Endothelial cell of umbilical vein (primary cell): ENCODE data around the gene MC2R. TPM values are rescaled to one million over a fixed set of nuclear protein-coding genes. Genes with fewer than 3 reads are reported as not detected.

Experiments used
- BruUV-seq: library from RNA; stranded (reverse); fragments of 400-500 nt; replicated peaks from 2 replicates; lab custom pipeline; 2021; lab: Mats Ljungman, UMichigan
- CTCF ChIA-PET: fragments of 300-600, 350-600 bp; sonication (Branson Sonifier 250); formaldehyde crosslinking; loops from one replicate; lab custom pipeline; 2021; ENCODE audit warnings: antibody characterized with exemption, inconsistent platforms; lab: Charles Lee
- POLR2A ChIA-PET: fragments of 300-600, 350-600 bp; sonication (Branson Sonifier 250); formaldehyde crosslinking; loops from one replicate; lab custom pipeline; 2021; ENCODE audit warnings: antibody characterized with exemption, inconsistent platforms; lab: Charles Lee
- DNase-seq: peaks from one replicate; pipeline ENCODE4 v3.0.0-alpha.2; 2011; ENCODE audit warnings: low read depth, low spot score
- FAIRE-seq: peaks from 2 replicates; lab custom pipeline; 2011; peaks lifted over from hg19 to GRCh38; lab: Jason Lieb, UNC
- H2AFZ ChIP-seq: 2 replicates; pipeline ENCODE4 v1.6.0; 2012; ENCODE audit warnings: low read depth, low read length, control low read depth, inconsistent platforms
- H3K27ac ChIP-seq: 2 replicates; pipeline ENCODE4 v1.5.1; 2011; ENCODE audit warnings: low read depth, mild to moderate bottlenecking, control low read depth, low read length, moderate library complexity; ENCODE audit not compliant: insufficient read depth
- H3K27me3 ChIP-seq, 2 experiments: 2 replicates each; pipeline versions ENCODE4 v1.6.0 to v1.6.1; 2011; ENCODE audit warnings: low read length in 2 of 2, mixed read lengths in 1 of 2; ENCODE audit not compliant: control insufficient read depth in 2 of 2, insufficient read depth in 2 of 2
- H3K36me3 ChIP-seq, 2 experiments: 2 replicates in 1 of 2; 3 replicates in 1 of 2; pipeline ENCODE4 v1.5.1; 2011; ENCODE audit warnings: low read length in 2 of 2, mild to moderate bottlenecking in 1 of 2, moderate library complexity in 1 of 2; ENCODE audit not compliant: control insufficient read depth in 2 of 2, insufficient read depth in 2 of 2; ENCODE audit errors: extremely low read depth in 1 of 2
- H3K4me1 ChIP-seq: 3 replicates; pipeline ENCODE4 v1.5.1; 2011; ENCODE audit warnings: mild to moderate bottlenecking, low read length; ENCODE audit not compliant: control insufficient read depth, insufficient read depth; ENCODE audit errors: extremely low read depth
- H3K4me2 ChIP-seq: 2 replicates; pipeline ENCODE4 v1.6.1; 2011; ENCODE audit warnings: low read length, control low read depth, mixed read lengths; ENCODE audit not compliant: insufficient read depth
- H3K4me3 ChIP-seq, 3 experiments: fragments of 200-600 bp in 1 of 3; sonication (generic), shearing (Covaris generic) in 1 of 3; replicated peaks in 1 of 3; 2 replicates each; pipeline ENCODE4 v1.5.1; 2011 to 2016; ENCODE audit warnings: control low read depth in 3 of 3, low read length in 3 of 3, mild to moderate bottlenecking in 2 of 3, inconsistent platforms in 1 of 3, low read depth in 1 of 3, moderate library complexity in 1 of 3; ENCODE audit not compliant: insufficient read depth in 1 of 3
- H3K79me2 ChIP-seq: 2 replicates; pipeline ENCODE4 v1.6.0; 2012; ENCODE audit warnings: low read length, inconsistent platforms; ENCODE audit not compliant: control insufficient read depth, insufficient read depth
- H3K9ac ChIP-seq: replicated peaks from 2 replicates; pipeline ENCODE3; 2011; ENCODE audit warnings: low read length, control low read depth; ENCODE audit not compliant: insufficient read depth; ENCODE audit errors: extremely low read depth
- H3K9me1 ChIP-seq: replicated peaks from 3 replicates; pipeline ENCODE4 v1.6.0; 2011; ENCODE audit warnings: mild to moderate bottlenecking, low read length; ENCODE audit not compliant: control insufficient read depth, insufficient read depth; ENCODE audit errors: extremely low read depth
- H3K9me3 ChIP-seq: replicated peaks from 2 replicates; pipeline ENCODE4 v1.5.1; 2012; ENCODE audit warnings: low read length, inconsistent platforms; ENCODE audit not compliant: control insufficient read depth, insufficient read depth
- H4K20me1 ChIP-seq: replicated peaks from 2 replicates; pipeline ENCODE3; 2011; ENCODE audit warnings: mild to moderate bottlenecking, low read length; ENCODE audit not compliant: control insufficient read depth, insufficient read depth; ENCODE audit errors: extremely low read depth
- EZH2 ChIP-seq: IDR thresholded peaks from 2 replicates; pipeline ENCODE4 v1.6.1; 2012; ENCODE audit warnings: borderline replicate concordance, low read depth, mild to moderate bottlenecking, moderate library complexity, low read length, inconsistent platforms; ENCODE audit not compliant: severe bottlenecking
- FOS ChIP-seq: IDR thresholded peaks from 2 replicates; pipeline ENCODE4 v1.6.1; 2011; ENCODE audit warnings: mild to moderate bottlenecking, low read length, moderate library complexity, borderline replicate concordance; ENCODE audit not compliant: insufficient read depth
- GATA2 ChIP-seq: IDR thresholded peaks from 2 replicates; pipeline ENCODE4 v1.7.0; 2011; ENCODE audit warnings: low read depth, mild to moderate bottlenecking, moderate library complexity, mixed read lengths, low read length; ENCODE audit not compliant: insufficient read length, insufficient read depth
- JUN ChIP-seq: IDR thresholded peaks from 2 replicates; pipeline ENCODE4 v1.6.1; 2011; ENCODE audit warnings: borderline replicate concordance, low read depth; ENCODE audit not compliant: insufficient read length, insufficient read depth
- MYC ChIP-seq: IDR thresholded peaks from one replicate; pipeline ENCODE4 v1.6.1; 2011; ENCODE audit warnings: mild to moderate bottlenecking, low read depth, low read length
- POLR2A ChIP-seq: IDR thresholded peaks from 2 replicates; pipeline ENCODE4 v1.6.1; 2012; ENCODE audit warnings: low read depth, mild to moderate bottlenecking, control low read depth, low read length
- POLR2AphosphoS5 ChIP-seq: IDR thresholded peaks from 2 replicates; pipeline ENCODE4 v1.6.1; 2012; ENCODE audit warnings: low read depth, mild to moderate bottlenecking, control low read depth, low read length, moderate library complexity; ENCODE audit not compliant: insufficient read depth
- dilution Hi-C: fragments of 300-500 bp; cut with MboI; formaldehyde crosslinking; loops from one replicate; pipeline ENCODE4 v1.15.0; 2019; ENCODE audit warnings: low sequenced_read_pairs; ENCODE audit not compliant: extremely low pct_ligation_motif_present
- intact Hi-C: fragments of 100-400 bp; cut with micrococcal nuclease; formaldehyde crosslinking; loops from one replicate; pipeline ENCODE4 v1.10.0; 2022
- polyA plus RNA-seq, 4 experiments: library from polyadenylated mRNA; depleted of rRNA in 3 of 4; stranded (reverse) in 3 of 4; unstranded in 1 of 4; fragments of >200 nt; gene quantifications; 2 replicates each; pipeline versions ENCODE4 v1.2.1 to v1.2.3, GENCODE V29; 2011 to 2012; ENCODE audit warnings: missing spikeins in 1 of 4
- total RNA-seq: library from RNA; stranded (reverse); gene quantifications from 2 replicates; pipeline ENCODE4 v1.2.3, GENCODE V29; 2021
- TF ChIP-seq, protein P1 (sequence below): IDR thresholded peaks from 2 replicates; pipeline ENCODE4 v1.6.1; 2011; ENCODE audit not compliant: insufficient read depth, insufficient read length
- TF ChIP-seq, protein P2 (sequence below), 2 donors: IDR thresholded peaks; 1 replicate in 1 of 2; 2 replicates in 1 of 2; pipeline ENCODE4 v1.5.1; 2011; ENCODE audit warnings: low read length in 2 of 2, mild to moderate bottlenecking in 2 of 2, moderate library complexity in 2 of 2, control low read depth in 1 of 2, inconsistent platforms in 1 of 2, low read depth in 1 of 2; ENCODE audit not compliant: insufficient read depth in 1 of 2; ENCODE audit errors: extremely low read depth in 1 of 2

Gene MC2R
- total and polyA plus RNA-seq, 2 donors (not counting 3 experiments of a cell fraction or from before 2014, with no cell fraction given), result not detected

DNA sequence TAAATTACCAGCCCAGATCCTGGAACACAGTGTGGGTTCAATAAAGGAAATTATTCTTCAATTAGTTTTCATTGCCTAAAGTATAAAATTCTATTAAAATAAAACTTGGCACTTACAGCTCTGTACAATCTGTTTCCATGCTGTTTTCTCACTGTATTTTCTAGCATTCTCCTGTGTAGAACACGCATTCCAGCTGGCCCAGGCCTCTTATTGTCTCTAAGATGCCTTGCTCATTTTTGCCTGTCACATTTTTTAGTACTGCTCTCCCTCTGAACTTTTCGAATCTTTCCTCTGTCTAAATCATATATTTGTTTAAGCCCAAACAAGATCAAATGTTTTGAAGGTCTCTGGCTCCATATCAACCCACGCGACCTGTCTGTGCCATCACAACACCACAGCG lies 20.8 kb downstream of the MC2R start:
- no peaks in the 10 kb centered on the region for H3K27me3 ChIP-seq
- no peak for FAIRE-seq
- H4K20me1 ChIP-seq, result no peaks in the 10 kb centered on the region
- H3K9ac ChIP-seq, result no peak overlapping the region
- H3K4me2 ChIP-seq, result no peak overlapping the region
- no peak for DNase-seq
- H3K9me1 ChIP-seq, result no peaks in the 10 kb centered on the region
- H3K9me3 ChIP-seq, result peaks cover 2% of the 10 kb centered on the region
- no peaks in the 10 kb centered on the region for H3K79me2 ChIP-seq
- no peak overlapping the region for H2AFZ ChIP-seq
- TF ChIP-seq EZH2 (no peak), POLR2AphosphoS5 (no peak), JUN (no peak), MYC (no peak), POLR2A (no peak), FOS (no peak), GATA2 (no peak)
- TF ChIP-seq, protein P1, sequence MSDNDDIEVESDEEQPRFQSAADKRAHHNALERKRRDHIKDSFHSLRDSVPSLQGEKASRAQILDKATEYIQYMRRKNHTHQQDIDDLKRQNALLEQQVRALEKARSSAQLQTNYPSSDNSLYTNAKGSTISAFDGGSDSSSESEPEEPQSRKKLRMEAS, result no peak
- TF ChIP-seq, protein P2, sequence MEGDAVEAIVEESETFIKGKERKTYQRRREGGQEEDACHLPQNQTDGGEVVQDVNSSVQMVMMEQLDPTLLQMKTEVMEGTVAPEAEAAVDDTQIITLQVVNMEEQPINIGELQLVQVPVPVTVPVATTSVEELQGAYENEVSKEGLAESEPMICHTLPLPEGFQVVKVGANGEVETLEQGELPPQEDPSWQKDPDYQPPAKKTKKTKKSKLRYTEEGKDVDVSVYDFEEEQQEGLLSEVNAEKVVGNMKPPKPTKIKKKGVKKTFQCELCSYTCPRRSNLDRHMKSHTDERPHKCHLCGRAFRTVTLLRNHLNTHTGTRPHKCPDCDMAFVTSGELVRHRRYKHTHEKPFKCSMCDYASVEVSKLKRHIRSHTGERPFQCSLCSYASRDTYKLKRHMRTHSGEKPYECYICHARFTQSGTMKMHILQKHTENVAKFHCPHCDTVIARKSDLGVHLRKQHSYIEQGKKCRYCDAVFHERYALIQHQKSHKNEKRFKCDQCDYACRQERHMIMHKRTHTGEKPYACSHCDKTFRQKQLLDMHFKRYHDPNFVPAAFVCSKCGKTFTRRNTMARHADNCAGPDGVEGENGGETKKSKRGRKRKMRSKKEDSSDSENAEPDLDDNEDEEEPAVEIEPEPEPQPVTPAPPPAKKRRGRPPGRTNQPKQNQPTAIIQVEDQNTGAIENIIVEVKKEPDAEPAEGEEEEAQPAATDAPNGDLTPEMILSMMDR (IDR thresholded peaks at IDR 0.05; ENCODE audit: extremely low read depth in 1 of 2, insufficient read depth in 1 of 2, low read depth in 1 of 2, low read length in 2 of 2), result no peak
- no peaks in the 10 kb centered on the region for H3K36me3 ChIP-seq
- no TSS peak for BruUV-seq
- CTCF ChIA-PET, result no interaction called here
- POLR2A ChIA-PET, result no interaction called here
- no peak overlapping the region for H3K4me3 ChIP-seq
- no peak overlapping the region for H3K27ac ChIP-seq
- dilution Hi-C loops (no loop called here), intact Hi-C loops (no loop called here)
- H3K4me1 ChIP-seq, result no peaks in the 10 kb centered on the region
